Activated CD4-positive, alpha-beta T cell treated with anti-CD3 and anti-CD28 coated beads, Interleukin-10, Interleukin-2, amounts not matched to agents 100 ng/mL and 50 ng/mL, durations not matched to agents 16 hours and 8 hours (primary cell): ENCODE data around the gene CNTNAP2.
"Not testable (repeated sequence)": the region's sequence is repeated elsewhere in the genome, so short reads cannot be mapped to it uniquely, and the experiment has no call there.

Source experiments
- DNase-seq: peaks from one replicate; pipeline ENCODE4 v3.0.0-alpha.2; 2020

Gene CNTNAP2

DNA sequence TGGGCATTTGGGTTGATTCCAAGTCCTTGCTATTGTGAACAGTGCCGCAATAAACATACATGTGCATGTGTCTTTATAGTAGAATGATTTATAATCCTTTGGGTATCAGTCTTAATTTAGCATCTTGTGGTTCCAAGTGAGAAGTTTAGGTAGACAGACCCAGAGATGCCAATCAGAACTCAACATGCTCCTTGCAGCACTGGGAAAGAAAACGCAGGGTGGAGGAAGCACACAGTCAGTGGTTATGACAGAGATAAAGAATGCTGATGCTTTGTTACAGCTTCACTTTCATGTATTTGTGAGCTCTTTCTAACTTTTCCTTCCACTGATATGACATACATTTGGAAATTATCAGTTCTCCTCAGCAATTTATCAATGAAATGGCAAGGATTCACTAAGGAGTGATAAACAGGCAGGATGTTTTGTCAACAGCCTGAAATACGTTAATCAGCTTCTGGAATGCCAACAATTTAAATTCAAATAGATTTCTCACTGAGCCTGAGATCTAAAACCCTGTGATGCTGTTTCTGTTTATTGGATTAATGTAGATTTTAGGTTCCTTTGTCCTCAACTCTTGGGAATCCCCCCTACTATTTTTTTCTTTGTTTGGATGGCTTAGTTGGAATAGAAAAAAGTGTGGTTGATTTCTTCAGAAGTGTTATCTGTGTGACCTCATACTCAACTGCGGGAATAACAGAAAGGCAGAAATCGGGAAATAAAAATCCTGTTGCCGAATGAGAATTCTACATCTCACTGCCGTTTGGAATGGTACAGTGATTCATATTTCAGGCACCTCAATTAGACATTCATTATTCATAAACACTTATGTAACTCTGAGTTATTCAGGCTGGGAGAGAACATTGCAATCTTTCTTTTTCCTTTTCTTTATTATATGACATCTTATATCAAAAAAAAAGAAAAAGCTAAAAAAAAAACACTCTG lies 675.0 kb downstream of the CNTNAP2 start:
- no peak for DNase-seq

DNA sequence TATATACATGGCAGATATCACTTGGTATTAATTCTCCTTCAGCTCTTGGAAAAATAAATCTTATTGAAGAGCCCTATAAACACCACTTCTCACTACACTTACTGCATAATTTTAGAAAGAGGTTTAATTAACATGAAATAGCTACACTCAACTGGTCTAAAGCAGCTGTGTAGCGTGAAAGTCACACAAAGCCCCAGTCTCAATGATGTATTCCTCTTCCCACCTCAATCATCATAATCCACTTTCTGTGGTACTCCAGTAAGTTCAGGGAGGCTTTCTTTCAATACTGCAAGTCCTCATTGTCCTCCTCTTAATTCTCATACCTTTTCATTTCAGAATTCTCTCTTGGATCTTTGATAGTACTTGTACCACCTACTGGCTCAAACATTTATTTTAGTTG lies 688.0 kb downstream of the CNTNAP2 start:
- DNase-seq, result no peak

- no peak for DNase-seq
Observed at GRCh38 chr7:146805082-146805481, 688.5 kb downstream of the CNTNAP2 start.

DNA sequence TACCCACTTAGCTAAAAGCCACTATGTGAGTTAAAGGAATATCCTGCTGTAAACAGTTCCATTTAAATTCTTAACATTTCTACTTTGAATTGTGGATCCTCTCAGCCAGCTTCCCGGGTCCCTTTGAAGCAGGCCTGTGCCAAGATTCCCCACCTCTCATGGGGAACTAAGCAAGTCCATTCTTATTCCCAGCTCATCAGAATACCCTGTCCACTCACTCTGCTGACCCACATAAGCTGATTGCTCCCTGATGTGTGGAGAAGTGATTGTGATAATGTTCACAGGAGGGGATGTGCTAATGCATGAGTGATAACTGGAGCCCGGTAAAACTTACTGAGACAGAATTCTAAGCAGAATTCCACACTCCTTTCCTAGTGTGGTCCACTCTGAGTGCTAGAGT lies 709.7 kb downstream of the CNTNAP2 start:
- DNase-seq, result no peak

GRCh38 chr7:146830686-146831085 lies 714.1 kb downstream of the CNTNAP2 start:
- no peak for DNase-seq

DNA sequence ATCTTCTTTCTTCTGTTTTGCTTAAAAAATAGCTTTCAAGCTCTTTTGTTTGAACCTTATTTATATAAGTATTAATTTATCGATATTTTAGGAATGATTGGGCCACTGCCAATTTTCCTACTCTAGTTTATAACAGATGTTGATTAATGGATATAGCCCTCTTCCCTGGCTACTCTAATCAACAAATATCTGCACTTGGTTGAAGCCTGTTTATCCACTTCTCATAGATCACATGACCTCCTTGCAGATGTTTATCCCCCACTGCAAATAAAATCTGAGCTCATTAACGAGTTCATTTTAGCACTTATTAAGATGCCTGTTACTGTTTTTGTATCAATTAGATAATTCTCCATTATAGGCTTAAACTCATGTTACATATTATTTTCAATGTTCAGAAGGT lies 715.3 kb downstream of the CNTNAP2 start:
- DNase-seq, result no peak

- DNase-seq, result no peak
Observed at GRCh38 chr7:146844405-146844804, 727.8 kb downstream of the CNTNAP2 start.

DNA sequence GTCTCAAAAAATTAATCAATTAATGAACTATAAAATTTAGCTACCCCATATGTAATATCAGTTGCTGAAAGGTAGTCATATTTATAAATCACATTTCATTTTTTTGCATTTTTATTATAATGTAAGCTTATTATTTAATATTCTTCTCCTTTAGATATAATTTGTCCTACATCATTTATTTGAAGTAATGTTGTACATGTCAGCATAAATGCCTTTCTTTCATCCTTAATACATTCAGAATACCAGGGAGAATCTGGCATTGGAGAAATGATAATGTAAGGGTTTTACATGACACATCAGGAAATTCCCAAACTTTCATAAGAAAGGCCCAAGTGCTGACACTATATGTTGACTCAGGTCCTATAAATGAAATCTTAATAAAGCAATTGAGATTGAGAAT lies 742.1 kb downstream of the CNTNAP2 start:
- no peak for DNase-seq

DNA sequence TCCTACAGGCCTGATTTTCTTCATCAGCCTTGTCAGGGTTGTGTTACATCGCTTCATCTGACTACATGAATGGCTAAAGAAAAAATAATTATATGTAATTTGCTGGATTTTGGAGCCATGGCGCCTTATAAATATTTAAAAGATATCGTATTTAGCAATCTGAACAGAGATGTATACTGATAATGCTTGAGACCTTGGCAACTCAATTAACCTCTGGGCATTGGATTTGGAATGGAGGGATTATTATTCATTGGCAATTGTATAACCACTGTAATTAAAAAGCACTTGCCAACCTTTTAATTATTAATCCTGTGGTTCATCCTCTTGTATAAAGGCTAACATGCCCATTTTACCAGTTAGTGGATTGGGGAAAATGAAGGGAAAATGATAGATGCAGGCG lies 745.1 kb downstream of the CNTNAP2 start:
- no peak for DNase-seq

- no peak for DNase-seq
Observed at GRCh38 chr7:146862415-146862814, 745.8 kb downstream of the CNTNAP2 start.

DNA sequence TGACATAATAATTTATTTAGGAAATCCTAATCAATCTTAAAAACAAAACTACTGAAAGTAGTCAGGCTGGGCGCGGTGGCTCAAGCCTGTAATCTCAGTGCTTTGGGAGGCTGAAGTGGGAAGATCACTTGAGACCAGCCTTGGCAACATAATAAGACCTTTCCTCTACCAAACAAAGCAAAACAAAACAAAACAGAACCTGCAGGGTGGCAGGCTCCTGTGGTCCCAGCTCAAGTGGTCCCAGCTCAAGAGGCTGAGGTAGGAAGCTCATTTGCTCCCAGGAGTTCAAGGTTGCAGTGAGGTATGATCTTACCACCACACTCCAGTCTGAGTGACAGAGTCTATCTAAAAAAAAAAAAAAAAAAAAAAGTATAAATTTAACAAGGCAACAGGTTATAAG lies 748.0 kb downstream of the CNTNAP2 start:
- DNase-seq, result no peak

DNA sequence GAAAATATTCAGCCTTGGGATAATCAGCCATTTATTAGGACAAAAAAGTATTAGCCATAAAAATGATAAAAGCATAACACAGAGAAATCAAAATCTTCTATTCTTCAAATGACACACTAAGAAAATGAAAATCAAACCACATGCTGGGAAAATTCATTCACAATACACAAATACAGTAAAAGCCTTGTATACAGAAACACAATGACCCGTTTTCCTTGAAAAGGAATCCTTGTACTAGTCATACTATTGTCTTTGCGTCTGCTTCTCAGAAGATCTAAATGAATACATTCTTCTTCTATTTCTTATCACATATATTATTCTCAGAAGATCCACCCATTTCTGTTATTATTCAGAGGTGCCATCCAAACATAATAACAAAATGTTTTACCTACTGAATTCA lies 749.1 kb downstream of the CNTNAP2 start:
- no peak for DNase-seq

DNA sequence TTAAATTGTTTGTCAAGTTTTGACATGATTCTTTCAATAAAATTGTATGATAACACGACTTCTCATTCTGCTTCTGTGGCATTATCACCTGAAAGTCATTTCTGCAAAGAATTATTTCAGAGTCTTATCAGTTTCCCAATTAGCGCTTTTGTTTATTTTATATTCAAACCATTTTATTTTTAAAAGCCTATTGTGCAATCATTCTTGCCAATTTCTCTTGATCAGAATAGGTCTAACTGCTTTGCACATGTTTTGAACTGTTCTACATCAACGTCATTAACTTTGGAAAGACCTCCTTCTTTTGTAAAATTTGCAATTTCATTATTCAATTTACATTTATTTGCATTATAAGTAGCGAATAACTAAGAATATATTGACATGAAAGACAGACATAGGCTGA lies 758.1 kb downstream of the CNTNAP2 start:
- DNase-seq, result no peak

DNA sequence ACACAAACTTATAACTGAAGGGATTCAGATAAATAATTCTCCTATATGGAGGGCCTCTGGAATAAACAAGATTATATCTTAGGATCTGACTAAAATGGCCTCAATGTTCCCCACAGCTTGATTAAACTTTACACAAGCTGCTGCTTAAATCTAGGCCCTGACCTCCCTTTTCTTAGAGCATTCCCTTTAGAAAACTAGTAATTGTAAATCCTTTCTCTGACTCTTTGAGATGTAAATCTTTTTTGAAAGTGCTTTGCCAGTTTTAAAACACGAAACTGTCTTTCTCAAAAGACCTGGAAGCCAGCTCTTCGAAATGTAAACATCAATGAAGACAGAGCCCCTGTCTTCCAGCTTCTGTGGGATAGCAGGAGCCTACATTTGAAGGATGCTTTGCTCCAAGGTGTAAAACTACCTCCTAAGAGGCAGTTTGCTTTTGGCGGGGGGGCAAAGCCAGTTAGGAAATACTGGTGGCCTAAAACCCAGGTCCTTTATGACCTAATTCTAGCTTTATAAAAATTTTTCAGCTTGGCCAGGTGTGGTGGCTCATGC lies 758.7 kb downstream of the CNTNAP2 start:
- no peak for DNase-seq

GRCh38 chr7:146875981-146876380 lies 759.4 kb downstream of the CNTNAP2 start:
- no peak for DNase-seq

GRCh38 chr7:146876411-146876810 lies 759.8 kb downstream of the CNTNAP2 start:
- DNase-seq, result no peak

GRCh38 chr7:146878901-146879300 lies 762.3 kb downstream of the CNTNAP2 start:
- DNase-seq, result no peak

DNA sequence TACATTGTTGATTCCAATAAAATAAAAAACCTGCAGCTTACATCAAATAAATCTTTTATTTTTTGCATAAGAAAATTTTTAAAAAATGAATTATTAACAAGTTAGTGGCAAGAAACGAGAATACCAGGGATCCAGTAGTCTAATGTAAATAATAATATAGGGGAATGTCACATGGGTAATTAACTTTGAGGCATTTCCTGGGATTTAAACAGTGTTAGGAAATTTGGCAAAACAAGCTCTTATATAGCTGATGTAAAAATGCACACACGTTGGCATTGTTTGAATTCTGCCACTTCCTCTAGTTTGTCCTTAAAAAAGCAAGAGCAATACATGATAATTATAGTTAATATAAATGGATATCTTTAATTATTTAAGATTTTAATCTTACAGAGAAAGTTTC lies 768.6 kb downstream of the CNTNAP2 start:
- DNase-seq, result no peak

- no peak for DNase-seq
Observed at GRCh38 chr7:146889806-146890555, 773.4 kb downstream of the CNTNAP2 start.

GRCh38 chr7:146892151-146892550 lies 775.5 kb downstream of the CNTNAP2 start:
- DNase-seq, result no peak

DNA sequence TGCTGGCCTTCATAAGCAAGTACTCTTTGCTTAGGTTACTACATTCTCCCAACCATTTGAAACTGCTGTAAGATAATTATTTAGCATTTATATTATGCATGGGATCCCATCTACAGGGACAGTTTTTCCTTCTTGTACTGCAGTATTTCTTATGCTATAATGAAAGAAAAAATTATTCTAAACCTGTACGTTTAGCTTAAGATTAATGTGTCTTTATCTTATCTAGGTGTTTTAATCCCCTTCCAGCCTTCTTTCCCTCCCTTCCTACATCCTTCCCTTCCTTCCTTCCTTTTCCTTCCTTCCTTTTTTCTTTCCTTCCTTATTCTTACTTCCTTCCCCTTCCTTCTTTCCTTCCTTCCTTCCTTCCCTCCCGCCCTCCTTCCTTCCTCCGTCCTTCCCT lies 778.3 kb downstream of the CNTNAP2 start:
- no peak for DNase-seq

DNA sequence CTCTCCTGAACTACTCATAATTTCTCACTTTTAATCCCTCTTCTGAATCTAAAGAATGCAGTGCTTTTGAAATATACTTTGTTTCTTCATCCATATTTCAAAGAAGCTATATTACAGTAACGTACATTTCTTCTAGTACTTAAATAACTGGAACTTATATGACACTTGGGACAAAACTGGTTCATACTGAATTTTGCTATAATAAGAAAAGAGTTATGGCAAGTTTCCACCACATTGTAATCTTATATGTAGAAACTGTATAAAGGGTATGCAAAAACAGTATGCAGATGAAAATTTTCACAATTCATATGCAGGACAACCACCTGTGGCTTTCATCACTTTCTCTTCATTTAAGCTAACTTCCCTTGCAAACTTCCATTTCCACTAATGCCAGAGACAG lies 785.7 kb downstream of the CNTNAP2 start:
- DNase-seq, result no peak

GRCh38 chr7:146902728-146903127 lies 786.1 kb downstream of the CNTNAP2 start:
- DNase-seq, result no peak

GRCh38 chr7:146905746-146906145 lies 789.1 kb downstream of the CNTNAP2 start:
- DNase-seq, result not testable (repeated sequence)
